Epithelial cell of prostate (primary cell): Measurements from ENCODE around the gene UNC5B.
"Not testable (repeated sequence)": the region's sequence is repeated elsewhere in the genome, so short reads cannot be mapped to it uniquely, and the experiment has no call there.

ENCODE experiments used
- DNase-seq: peaks from one replicate; pipeline ENCODE4 v3.0.0-alpha.2; 2011; ENCODE audit warnings: low read depth, low spot score
- H3K27ac ChIP-seq: fragments of 450-650 bp; 2 replicates; pipeline ENCODE4 v1.5.1; 2017; ENCODE audit warnings: mild to moderate bottlenecking

The UNC5B gene

DNA sequence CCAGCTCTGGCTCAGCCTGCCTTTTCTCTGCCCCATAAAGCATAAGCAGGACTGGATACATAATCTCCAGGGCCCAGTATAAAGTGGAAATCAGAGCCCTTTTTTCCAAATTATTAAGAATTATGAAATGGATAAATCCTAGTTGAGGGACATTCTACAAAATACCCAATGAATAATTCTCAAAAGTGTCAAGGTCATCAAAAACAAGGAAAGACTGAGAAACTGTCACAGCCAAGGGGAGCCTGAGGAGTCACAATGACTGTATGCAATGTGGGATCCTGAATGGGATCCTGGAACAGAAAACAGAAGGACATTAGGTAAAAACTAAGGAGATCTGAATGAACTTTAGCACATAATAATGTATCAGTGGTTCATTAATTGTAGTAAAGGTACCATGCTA lies 4.8 kb upstream of the UNC5B start:
- no peak for DNase-seq

DNA sequence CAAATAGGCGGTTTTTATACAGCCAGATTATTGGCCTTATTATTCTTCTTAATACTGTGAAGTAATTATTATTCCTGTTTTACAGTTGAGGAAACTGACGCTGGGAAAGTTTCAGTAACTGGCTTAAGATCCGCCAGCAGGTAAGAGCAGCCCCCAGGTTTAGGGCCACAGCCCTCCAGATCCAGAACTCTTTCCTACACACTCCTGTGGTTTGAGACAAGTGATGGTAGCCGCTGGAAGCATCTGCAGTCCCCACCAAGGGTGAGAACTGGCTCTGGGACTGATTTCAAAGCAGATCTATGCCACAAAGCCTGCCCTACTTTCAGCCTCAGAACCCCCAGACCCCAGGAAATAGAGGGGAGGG lies 3.0 kb upstream of the UNC5B start:
- no peak for DNase-seq
- H3K27ac ChIP-seq: no peak overlapping the region

More for the DNA sequence above, 4.8 kb upstream of the UNC5B start:
- no peak overlapping the region for H3K27ac ChIP-seq

DNA sequence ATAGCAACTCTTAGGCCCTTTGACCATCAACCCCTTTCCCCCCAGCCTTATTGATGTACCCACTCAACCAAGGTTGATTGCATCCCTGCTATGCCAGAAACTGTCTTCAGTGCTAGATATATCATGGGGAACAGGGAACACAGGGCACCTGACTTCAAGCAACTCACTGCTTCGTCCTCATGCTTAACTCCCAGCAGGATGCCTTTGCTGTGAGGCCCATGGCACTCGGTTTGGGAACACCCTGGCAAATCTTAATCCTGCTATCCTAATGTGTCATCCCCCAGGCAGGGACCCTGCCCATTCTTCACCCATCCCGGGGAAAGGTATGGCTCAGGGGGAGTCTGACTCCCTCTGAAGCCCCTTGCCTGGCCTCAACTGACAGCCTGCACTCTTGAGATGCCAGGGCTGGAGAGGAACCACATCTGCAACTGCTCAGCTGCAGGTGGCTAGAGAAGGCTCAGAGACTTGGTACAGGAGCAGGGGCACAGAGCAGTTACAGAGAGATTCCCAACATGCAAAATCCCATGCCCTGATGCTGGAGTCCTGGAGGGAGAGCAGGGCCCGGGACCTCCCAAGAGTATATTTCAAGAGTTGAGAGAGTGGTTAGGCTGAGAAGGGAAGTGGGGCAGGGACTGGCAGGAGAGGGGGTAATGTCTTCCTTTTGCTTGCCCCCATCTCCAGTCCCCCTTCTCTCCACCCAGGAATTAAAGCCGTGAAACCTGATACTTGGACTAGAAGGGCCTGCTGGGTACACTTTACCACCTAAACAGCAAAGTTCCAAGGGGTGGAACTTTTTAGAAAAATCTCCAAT lies 2.4 kb upstream of the UNC5B start:
- DNase-seq: no peak
- no peak overlapping the region for H3K27ac ChIP-seq

DNA sequence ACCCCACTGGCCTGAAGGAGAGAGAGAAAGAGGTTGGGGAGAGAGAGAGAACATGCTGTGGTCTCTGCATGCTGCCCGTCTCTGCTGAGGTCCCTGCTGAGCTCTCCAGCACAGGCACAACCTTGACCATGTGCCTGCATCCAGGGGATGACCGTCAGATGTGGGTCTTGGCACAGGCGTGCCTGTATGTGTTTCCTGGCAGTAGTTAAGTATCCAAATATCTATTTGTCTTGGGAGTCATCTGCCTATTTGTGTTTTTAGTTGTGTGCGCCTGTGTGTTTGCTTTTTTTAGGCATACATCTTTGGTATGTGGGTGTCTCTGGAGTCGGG lies 1.9 kb upstream of the UNC5B start:
- no peak for DNase-seq
- H3K27ac ChIP-seq: no peak overlapping the region

DNA sequence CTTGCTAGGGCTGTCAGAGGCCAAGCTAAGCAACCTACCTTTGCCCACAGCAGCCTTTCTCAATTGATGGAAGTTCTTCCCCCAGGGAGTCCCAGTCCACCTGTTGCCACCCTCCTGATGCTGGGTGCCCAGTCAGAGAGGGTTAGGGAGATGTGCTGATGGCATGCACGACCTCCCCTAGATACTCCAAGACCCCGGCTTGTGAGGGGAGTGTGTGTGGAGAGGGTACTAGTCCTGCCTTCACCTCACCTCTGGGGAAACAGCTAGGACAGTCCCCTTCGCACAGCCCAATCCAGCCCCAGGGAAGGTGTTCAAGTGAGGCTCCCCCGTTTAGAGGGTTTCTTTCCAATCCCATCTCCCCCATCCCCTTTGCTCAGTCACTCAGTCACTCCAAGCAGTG lies 1.3 kb upstream of the UNC5B start:
- no peak for DNase-seq
- H3K27ac ChIP-seq: no peak overlapping the region

DNA sequence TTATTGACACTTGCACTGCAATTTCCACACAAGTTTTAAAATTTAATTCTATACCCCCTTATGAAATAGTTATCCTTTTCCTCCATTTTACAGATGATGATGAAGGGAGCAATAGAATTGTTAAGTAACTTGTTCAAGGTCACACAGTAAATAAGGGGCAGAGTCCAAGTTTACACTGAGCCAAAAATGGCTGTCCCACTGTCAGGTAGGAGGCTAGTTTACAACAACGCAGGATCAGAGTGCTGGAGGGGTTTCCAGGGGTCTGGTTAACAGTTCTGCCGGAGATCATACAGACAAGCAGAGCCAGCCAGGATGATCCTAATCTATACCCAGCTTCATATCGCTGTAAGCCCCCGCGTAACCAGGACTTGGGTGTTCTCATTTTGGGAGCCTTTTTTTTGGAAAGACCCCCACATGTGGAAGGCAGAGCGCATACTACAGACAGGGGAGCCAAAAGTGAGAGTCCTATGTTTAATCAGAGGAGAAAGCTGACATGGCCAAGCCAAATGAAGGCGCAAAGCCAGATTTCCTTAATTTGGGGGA lies 524 bp upstream of the UNC5B start:
- no peak for DNase-seq
- peak overlapping the region; percentile 77 for H3K27ac ChIP-seq

DNA sequence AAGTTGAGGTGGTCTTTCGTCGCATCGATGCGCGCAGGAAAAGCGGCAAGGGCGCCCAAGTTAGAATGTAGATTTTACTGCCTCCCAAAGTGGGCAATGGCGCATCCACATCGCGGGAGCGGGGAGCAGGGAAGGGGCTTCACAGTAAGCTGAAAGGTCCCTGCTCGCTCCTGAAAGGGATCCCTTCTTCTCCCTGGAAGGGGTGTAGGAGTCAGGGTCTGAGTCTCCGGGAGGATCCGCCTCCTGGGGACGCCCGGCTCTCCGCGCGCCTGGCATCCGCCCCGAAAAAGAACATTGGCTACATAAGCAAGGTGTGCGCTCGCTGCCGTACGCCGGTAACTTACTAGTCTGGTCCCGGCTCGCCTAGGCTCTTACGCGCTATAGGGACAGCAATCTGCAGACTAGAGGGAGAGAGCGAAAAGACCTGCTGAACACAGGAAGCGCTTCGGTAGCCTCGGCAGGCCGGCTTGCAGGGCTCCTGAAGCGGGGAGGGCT lies 804 bp downstream of the UNC5B start:
- H3K27ac ChIP-seq: peak overlapping the region; percentile 77
- peak; percentile 83 for DNase-seq

DNA sequence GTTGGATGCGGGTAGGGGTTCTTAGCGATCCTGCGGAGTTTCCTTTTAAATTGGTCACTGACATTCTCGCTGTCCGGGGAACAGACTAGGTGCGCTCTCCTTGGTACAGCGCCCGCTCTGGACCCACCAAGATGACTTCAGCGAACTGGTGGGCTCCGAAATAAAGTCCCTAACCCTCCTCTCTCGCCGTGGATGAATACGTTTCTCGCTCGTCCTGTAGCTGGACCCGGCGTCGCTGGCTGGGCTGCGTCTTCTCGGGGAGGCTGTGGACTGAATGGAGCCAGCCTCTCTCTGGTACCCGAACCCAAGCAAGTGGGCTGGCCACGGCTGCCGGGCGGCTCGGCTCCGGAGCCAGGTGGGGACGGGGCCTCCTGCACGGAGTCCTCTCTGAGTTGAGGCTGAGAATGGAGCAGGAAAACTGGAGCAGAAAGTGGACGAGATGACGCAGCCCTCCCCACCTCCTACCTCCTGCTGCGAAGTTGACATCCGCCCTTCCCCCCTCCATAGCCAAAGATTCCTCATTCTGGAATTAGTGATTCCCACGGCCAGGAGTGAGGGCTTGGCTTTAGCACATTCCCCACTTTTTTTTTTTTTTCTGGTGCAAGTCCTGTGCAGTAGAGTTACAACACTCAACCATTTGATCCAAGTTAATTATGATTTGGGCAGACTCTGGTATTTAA lies 1.5 kb downstream of the UNC5B start:
- DNase-seq: no peak
- H3K27ac ChIP-seq: peak overlapping the region; percentile 77

DNA sequence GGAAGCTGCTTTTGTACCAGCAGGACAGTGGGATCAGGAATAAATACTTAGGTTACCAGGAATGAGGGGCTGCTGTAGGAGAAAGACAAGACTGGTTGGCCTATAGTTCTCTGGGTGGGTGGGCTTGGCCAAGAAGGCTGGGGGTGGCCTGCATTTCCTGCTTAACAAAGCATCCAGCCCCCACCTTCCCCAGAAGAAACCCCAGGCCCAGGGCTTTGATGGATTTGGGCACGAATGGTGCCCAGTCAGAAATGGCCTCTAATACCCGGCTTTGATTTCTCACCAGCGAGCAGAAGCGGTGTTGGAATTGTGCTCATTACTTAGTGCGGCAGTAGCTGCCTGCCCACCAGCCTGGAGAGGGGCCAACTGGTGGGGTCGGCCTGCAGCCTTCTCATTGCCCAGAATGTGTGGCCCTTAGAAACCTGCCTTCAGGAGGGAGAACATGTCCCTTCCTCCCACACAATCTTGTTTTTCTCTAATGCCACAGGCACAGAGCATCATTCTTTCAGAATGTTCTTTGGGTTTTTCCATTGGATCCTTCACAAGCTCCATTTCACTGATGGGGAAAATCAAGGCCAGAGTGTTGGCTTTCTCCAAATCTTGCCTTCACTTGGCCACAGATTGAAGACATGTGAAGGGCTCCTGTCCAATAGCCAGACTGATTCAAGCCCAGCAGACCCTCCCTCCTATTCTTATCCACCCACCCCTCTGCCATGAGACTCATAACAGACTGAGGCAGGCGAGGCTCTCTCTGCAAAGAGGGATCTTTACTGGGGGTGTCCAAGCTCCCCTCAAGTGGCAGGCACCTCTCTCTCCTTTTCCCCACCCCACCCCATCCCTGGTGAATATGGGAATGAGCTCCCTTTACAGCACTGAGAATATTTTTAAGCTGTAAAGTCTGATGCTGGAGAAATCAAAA lies 2.5 kb downstream of the UNC5B start:
- DNase-seq: no peak
- H3K27ac ChIP-seq: no peak overlapping the region

DNA sequence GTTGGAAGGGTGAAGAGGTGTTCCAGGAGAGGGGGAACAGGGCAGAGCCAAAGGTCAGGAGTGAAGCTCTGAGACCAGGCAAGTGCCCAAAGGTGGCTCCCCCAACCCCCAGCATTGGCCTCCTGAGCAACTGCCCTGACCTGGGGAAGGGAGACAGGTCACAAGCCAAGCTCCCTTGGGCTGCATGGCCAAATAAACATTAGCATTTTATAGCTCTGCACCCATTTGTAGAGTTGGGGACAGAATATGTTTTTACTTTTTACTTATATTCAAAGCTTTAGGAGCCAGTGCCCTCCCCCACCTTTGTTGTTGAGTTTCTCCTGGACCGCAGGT lies 4.0 kb downstream of the UNC5B start:
- DNase-seq: no peak
- H3K27ac ChIP-seq: peak overlapping the region; percentile 71

DNA sequence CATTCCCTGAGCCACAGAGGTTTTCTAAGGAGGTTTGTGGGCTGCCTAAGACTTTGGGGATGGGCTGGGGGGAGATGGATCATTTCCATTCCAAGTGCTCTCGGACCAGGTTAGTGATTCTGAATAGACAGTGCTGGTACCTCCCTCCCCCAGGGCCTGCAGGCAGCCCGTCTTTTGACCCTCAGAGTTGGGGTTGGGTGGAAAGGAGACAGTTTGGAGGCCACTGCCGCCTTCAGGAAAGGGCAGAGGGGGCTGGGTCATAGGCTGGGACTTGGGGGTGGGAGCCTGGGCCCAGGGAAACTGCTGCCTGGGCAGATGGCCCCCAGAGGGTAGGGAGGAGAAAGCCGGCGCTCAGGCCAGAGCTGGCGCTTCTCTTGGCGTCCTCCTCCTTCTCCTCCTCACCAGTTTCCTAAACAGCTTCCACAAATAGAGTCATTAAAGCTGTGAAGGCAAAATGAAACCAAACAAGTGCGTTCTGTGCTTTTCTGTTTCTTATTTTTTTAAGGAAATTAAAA lies 4.4 kb downstream of the UNC5B start:
- no peak for DNase-seq
- peak overlapping the region; percentile 71 for H3K27ac ChIP-seq

DNA sequence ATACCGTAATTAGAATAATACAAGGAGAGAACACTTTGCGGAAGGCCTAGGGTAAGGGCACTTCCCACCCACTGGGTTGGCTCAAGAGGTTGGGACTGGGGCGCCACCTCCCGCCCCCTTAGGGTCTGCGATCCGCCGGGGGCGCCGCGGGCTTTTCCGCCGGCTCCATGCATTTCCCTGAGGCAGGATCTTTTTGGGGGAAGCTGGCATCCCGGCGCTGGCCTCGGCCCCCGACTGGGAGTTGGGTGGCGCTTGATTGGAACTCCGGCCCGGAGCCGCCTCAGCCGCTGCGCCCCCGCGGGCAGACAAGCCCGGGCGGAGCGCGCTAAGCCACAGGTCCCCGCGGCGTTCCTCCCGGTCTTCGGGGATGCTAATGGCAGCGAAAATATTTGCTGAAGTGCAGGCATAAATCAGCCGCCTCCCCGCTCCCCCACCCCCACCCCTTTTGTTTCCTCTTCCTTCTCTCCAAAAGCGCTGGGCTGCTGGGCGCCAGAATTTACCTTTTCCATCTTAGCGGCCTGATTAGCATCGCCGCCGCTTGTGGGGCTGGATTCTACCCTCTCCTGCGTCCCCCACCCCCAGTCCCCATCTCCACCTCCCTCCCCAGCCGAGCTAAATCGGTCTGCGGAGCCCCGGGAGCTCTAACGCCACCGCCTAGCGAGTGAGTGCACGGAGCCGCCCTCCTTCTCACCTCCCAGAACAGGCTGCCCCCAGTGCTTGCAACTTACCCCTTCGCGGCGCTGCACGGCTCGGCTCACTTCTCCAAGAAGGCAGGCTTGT lies 5.1 kb downstream of the UNC5B start:
- H3K27ac ChIP-seq: peak overlapping the region; percentile 71
- no peak for DNase-seq

DNA sequence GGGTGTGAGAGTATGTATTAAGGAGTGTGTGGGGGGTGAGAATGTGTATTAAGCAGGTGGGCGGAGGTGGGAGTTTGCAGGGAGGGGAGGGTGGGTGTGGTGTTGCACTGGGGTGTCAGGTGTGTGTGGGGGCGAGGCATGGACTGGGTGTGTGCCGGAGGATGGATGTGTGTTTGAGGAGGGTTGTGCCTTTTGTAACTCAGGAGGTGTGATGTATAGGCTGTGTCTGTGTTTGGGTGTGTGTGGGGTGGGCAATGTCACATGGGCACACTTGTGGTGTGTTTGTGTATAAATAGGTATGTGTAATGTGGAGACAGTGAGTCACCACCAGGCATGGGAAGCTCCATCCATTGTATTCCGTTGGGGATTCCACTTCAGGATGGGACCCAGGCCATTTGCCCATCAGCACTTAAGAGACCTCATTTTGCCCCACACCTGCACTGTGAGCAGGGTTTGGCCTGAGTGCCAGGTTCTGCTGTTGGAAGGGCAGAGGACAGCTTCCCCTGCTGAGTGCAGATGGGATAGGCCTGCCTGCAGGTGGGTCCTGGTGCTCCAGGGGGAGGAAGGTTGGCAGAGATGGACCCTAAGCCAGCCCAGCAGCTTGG lies 5.8 kb downstream of the UNC5B start:
- H3K27ac ChIP-seq: peak overlapping the region; percentile 71
- DNase-seq: peak; percentile 53

DNA sequence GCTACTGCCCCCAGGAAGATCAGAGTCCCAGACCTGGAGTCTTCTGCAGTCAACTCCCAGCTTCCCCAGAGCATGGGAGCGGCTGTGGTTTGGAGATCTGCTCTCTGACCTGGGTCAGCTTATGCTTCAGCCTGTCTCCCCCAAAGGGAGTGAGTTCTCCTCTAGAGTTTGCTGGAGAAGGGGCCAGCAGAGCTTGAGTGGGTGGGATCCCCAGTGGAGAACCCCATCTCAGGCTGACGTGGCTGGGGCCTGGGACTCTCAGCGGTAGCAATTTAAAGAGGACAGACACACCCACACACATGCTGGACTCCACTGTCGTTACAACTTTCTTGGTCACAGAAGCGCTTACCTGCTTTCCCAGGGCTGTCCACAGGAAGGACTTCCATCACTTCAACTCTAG lies 6.3 kb downstream of the UNC5B start:
- H3K27ac ChIP-seq: no peak overlapping the region
- DNase-seq: no peak

DNA sequence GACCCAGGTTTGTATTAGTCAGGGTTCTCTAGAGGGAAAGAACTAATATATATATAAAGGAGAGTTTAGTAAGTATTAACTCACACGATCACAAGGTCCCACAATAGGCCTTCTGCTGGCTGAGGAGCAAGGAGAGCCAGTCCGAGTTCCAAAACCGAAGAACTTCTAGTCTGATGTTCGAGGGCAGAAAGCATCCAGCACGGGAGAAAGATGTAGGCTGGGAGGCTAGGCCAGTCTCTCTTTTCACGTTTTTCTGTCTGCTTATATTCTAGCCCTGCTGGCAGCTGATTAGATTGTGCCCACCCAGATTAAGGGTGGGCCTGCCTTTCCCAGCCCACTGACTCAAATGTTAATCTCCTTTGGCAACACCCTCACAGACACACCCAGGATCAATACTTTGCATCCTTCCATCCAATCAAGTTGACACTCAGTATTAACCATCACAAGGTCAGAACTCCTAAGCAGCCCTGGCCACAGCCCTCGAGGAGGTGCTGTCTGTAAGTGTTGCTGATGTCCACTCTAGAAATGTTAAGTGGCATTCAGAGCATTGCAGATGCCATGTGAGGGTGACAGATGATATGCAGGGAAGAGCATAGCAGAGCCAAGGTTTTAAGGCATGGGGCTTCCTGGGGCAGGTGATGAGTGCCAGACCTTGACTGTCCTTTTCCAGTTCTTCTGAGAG lies 7.0 kb downstream of the UNC5B start:
- not testable (repeated sequence) for H3K27ac ChIP-seq, DNase-seq

DNA sequence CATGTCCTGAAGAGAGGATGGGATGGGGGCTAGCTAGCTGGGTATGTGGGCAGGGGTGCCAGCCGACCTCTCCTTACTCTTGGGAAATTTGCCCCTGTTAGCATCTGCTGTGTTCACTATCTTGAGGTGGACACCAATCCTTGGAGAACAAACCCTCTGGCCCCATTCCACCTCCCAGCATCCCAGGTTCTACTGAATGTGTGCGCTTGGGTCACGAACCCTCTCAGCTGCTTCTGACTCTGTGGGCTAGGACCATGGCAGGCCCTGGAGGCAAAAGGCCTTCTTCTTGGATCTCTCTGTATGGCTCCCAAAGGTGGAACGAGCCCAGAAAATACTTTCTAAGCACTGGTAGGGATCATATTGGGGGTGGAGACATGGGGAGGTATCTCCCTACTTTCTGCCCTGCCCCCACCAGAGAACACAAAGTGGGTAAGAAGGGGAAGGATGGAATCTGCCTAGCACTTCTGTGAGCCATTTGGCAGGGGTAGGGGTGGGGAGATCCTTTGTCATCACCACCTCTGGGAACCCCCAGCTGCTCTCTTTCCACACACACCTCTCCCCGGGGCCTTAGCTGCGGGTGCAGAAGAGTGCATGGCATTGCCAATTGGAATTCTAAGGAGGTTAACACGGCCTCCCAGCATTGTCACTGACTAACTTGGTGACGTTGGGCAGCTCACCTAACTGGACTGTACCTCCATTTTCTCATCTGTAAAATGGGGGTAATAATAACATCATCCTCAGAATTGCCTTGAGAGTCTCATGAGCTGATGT lies 7.7 kb downstream of the UNC5B start:
- no peak overlapping the region for H3K27ac ChIP-seq
- DNase-seq: no peak

DNA sequence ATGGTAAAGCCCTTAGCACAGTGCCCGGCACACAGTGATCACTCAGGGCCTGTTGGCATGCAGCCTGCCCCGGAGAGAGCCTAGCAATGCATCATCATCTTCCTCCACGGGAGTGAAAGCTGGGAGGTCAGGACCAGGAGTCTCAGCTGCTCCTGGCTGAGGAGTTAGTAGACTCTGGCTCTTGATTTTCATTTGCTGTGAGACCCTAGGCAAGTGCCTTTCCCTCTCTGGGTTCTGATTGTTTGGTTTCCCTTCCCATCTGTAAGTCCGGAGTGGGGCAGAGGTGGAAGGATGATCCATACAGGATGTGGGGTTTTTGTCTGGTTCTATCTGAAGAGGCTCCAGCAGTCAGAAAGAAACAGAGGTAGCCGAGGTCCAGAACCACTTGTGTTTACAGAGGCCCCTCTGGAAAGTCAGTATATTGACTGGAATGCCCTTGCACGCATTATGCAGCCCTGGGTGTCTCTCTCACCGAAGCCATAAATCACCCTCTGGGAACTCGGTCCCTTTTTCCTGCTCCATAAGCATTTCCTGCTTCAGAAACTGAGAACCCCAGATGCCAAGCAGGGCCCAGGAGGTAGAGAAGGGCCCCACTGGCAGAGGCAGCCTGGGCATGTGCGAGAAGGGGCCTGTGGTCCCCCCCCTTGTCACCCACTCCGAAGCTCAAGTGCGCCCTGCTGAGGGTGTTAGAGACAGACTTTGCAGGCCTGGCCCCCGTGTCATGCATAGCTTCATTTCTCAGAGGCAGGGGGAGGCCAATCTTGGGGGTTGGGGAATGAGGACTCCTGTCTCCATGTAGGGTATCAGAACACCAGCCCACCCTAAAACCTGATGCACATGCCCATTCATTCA lies 8.5 kb downstream of the UNC5B start:
- DNase-seq: no peak

More for the DNA sequence above, 8.5 kb downstream of the UNC5B start:
- no peak overlapping the region for H3K27ac ChIP-seq
